Activated CD4-positive, CD25-positive, alpha-beta regulatory T cell treated with anti-CD3 and anti-CD28 coated beads, Interleukin-2, amount 50 U/mL, for 72 hours (primary cell): ENCODE data around the gene MET.

ENCODE experiments used
- DNase-seq: peaks from one replicate; pipeline ENCODE4 v3.0.0; 2021

Gene MET

DNA sequence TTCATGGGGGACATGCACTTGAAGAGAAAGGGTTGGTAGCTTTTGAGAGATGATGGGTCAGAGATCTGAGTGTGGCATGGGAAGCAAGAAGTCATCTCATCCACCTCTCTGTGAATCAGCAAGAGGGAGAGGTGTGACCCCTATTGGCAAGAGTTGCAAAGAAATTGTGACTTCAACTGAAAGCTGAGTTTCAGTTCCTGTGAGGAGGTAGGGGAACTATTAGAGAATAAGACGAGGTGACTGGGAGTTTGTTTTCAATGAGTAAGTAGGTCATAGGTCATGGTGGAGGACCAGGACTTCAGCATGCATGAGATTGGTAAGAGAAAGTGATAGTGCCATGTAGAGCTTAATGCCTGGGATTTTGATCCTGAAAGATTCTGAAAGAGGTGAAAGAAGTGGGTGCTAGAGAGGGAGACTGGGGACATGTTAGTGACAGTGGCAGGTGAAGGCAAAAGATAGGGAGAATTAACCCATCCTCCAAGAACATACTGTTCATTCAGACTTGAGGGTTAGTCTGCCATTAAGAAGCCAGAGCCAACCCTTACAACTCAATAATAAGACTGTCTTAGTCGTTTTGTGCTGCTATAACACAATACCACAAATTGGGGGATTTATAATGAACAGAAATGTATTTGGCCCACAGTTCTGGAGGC lies 114.9 kb downstream of the MET start:
- no peak for DNase-seq

DNA sequence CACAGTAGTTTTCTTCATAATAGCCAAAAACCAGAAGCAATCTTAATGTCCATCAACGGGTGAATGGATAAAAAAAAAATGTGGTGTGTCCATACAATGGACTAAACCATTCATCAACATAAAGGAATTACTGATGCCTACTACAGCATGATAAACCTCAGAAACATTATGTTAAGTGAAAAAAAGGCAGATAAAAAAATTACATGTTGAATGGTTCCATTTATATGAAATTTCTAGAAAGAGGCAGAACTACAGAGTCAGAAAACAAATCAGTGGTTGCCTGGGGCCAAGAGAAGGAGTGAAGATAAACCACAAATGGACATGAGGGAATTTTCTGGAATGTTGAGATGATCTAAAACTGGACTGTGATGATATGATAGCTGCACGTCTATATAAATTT lies 115.9 kb downstream of the MET start:
- no peak for DNase-seq

DNA sequence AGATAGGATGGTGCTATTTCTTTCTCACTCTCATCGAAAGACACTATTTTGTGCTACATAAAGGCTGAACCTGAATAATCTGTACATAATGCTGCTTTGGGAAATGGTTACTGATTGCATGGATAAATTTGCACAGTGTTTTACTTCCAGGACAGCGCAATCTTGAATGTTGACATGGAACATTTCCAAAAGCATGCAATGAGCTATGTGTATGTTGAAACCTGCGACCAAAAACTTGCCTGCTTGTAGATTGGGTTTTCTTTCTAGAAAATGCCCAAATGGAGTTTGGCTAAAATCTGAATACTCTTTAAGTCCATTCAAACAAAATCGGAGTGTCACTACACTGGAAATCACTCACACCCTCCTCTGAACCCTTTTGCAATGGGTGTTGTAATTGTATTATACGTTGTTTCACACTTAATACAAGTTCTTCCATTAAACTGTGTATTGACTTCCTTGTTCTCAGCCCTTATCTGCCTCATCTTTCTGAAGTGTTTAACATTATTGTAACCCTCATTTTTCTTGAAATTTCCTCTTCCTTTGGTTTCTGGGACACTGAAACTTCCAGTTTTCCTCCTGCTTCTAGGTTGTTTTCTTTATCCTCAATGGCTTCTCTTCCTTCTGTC lies 116.7 kb downstream of the MET start:
- DNase-seq: no peak

DNA sequence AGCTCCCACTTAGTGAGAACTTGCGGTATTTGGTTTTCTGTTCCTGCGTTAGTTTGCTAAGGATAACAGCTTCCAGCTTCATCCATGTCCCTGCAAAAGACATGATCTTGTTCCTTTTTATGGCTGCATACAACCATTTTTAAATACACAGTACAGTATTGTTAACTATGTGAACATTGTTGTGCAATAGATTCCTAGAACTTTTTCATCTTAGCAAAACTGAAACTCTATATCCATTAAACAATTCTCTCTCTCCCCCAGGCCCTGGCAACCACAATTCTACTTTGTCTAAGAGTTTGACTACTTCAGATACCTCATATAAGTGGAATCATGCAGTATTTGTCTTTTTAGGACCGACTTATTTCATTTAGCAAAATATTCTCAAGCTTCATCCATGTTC lies 118.0 kb downstream of the MET start:
- no peak for DNase-seq

DNA sequence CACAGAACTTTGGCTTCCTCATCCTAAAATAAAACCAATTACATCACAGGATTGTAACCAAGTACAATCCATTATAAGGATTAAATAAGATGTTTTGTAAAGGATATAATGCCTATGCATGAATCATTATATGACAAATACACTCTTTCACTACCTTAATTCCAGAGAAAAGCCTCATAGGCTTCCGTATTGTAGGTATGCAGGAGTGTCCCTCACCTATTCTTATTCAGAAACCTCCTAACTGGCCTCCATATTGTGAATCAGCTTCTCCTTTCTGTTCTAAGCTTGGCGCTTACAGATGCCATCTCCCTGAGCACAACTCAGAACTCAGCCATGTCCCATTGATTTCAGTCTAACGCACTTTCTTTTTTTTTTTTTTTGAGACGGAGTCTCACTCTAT lies 120.8 kb downstream of the MET start:
- DNase-seq: no peak

DNA sequence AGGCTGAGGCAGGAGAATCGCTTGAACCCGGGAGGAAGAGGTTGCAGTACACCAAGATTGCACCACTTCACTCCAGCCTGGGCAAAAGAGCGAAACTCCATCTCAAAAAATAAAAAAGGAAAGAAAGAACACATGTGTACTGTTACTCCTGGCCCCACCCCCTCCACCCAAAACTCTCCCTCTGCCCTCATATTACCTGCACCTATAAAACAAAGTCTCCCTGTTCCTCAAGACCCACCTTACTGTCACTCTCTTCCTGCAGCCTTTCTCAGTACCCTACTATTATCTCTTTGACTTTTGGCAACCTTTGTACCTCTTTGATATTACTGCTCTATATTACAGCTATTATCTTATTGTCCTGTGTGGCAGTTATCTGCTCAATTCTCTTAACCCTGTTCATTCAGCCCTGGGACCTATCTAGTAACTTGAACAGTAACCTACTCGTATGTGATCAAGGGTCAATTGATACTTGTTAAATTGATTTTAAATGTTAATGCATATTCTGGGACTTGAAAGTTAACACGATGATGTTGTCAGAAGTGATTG lies 121.9 kb downstream of the MET start:
- DNase-seq: no peak

DNA sequence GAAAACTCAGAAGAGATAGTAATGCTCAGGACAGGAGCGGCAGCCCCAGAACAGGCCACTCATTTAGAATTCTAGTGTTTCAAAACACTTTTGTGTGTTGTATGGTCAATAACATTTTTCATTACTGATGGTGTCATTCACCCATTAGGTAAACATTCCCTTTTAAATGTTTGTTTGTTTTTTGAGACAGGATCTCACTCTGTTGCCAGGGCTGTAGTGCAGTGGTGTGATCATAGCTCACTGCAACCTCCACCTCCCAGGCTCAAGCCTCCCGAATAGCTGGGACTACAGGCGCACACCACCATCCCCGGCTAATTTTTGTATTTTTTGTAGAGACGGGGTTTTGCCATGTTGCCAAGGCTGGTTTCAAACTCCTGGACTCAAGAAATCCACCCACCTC lies 124.5 kb downstream of the MET start:
- no peak for DNase-seq

DNA sequence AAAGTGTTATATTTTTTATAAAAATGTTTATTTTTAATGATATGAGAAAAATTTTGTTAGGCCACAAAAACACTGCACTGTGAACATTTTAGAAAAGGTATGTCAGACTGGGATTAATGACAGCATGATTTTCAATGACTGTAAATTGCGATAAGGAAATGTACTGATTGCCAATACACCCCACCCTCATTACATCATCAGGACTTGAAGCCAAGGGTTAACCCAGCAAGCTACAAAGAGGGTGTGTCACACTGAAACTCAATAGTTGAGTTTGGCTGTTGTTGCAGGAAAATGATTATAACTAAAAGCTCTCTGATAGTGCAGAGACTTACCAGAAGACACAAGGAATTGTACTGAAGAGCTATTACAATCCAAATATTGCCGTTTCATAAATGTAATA lies 125.6 kb downstream of the MET start:
- DNase-seq: no peak

DNA sequence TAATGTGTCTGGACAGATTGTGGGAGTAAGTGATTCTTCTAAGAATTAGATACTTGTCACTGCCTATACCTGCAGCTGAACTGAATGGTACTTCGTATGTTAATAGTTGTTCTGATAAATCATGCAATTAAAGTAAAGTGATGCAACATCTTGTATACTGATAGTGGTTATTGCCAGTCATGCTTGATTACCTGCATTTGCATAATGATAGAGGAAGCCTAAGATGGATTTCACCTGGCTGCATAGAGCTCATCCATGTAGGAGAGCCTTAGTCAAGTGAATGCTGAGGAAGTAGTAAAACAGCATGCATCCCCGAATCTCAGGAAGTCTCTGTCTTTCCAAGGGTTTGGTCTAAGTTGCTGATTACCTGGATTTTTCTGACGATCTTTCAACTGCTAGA lies 126.2 kb downstream of the MET start:
- DNase-seq: no peak

DNA sequence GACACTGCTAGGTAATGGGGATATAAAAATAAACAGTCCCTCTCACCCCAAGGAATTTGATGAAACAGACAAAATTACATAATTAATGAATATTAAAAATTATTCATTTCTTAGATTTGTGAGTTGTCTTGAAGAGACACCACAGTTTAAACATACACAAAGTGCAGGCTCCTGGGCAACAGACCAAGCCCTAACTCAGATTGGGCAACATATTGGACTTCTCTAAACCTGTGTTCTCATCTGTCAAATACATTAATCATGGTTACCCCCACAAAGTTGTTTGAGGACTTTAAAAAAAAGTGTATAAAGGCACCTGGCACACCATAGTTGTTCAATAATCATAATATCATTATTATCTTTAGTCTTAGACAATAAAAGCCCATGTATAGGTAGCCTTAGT lies 127.9 kb downstream of the MET start:
- no peak for DNase-seq

DNA sequence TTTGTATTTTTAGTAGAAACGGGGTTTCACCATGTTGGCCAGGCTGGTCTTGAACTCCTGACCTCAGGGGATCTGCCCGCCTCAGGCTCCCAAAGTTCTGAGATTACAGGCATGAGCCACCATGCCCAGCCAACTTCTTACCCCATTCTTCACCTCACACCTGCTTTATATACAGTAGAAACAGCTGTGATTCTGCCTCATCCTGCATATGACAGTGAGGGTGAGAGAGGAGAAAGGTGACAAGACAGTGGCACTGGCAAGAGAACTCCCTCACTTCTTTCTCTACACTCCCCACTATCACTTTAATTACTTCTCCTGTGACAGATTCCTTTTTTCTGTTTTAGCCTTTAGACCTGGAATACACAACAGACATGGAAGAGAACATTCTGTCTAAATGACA lies 128.6 kb downstream of the MET start:
- DNase-seq: no peak

DNA sequence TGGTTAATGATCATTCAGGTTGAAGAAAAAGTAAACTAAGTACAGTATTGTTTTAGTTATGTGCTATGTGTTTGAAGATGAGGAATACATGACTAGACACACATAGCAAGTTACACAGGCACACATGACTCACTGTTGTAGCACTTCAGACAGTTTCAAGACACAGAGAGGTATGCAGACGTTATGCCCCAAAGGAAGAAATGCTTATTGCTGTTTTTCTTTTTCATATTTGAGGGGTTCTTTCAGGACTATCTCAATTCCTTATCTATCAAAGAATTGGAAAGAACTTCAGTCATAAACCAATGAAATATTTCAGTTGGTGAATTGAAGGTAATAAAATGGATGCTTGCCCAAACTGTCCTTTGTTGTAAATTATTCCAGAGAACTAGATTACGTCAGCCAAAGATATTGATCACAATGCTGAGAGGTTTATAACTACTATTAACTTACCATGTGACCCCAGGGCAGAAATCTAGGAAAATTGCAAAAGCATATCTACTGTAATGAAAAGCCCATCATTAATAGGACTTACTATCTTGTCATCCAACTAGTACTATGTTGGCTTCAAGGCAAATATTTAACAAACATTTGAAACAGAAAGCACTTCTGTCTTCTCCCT lies 129.2 kb downstream of the MET start:
- DNase-seq: no peak

DNA sequence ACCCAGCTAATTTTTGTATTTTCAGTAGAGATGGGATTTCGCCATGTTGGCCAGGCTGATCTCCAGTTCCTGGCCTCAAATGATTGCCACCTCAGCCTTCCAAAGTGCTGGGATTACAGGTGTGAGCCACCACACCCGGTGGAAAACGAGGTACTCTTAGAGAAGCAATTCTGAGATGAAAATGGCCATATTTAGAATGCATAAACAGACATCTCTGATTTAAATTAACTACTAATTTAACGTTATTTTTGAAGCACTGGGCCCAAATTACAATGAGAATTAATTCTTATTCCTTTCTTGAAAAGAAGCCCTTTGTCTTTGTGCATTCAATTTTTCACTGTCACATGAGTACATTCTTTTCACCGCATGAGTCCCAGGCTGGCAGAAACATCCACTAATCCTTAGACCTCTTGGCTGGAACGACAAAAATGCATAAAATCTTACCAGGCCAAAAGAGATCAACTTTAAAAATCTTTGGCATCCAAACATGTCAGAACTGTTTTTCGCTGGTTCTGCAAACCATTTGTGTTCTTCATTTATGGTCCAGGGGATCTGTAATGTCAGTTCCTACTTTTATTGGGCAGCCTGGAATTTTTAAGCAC lies 130.2 kb downstream of the MET start:
- DNase-seq: no peak

DNA sequence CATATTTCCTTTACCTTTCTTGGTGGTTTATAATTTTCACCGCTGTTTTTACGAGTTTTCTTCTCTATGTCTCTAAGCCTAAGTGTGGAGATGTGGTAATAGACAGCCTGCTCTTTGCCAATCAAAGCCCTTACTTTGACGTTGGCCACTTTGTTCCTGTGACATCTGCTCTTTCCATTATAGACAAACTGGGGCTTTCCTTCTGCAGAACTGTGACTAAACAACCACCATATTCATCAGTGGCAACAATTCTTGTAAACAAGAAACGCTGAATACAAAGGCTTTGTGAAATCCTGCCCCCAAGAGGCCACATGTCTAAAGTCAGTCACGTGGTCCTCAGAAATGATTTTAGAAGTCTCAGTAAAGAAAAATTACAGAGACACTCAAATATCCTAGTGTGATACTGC lies 130.8 kb downstream of the MET start:
- no peak for DNase-seq

DNA sequence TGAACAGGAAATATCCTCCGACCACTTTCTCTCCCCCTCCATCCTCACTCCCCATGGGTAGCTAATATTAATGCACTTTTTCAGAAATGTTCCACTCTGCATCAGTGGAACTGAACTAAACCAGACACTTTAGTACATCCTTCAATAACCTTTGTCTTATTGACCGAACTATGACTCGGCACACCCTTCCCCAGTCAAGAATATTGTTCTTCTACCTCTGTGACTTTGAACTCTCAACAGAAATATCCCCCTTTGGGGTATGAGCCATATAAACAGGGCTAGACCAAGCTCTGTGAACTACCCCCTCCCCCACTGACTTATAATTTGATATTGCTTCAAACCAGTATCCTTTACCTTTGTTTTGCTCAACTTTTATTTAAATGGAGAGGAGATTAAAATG lies 132.5 kb downstream of the MET start:
- no peak for DNase-seq

DNA sequence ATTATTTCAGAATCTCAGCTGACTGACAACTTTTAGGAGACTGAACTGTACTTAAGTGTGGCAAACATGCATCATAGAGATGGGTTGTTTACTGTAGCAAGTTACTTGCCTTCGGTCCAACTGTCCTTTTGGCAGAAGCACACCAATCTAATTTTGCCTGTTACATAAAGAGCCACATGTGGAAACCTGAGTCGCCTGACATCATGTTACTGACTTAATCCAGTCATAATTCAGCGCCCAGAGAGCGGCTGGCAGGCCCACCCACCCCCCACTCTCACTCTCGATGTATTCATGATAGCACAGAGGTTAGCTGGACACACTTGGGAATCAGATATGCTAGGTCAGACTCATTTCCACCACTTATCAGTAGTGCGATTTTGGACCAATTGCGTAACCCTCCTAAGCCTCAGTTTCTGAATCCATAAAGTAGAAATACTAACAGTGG lies 133.1 kb downstream of the MET start:
- no peak for DNase-seq

DNA sequence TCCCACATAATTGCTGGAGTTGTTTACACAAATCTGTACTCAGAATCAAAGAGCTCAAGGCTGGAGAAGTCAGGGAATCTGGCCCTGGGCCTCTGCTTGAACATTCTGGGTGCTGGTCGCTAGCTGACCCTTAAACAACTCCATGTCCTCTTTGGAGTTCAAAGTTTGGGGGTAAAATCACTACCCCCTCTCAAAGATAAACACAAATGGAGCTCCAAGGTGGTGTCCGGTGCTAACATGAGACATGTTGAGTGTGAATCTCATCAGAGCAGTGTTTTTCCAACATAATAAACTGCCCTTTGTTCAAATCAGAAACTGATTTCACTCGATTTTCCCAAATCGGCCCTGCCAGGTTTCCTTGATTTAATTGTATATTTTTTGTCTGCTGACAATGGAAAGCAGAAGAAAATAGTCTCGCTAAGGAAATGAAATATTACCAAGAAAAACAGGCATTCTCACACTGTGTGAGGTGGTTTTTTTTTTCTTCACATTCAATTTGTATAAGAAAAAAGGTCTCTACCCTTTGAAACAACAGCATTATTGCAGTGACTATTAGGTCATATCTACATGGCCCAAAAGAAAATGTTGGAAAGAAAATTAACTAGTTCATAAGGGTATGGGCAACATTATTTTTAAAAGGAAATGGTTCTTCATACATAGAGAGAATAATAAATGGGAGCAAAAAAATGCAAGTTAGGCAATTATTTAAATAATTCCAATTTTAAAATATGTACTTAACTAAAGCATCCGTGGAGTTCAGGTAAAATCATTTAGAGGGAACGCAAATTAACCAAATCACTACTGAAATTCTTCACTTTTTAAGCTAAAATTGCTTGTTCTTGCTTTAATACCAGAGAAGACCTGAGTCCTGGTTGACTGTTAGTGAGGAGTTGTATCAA lies 134.3 kb downstream of the MET start:
- no peak for DNase-seq

DNA sequence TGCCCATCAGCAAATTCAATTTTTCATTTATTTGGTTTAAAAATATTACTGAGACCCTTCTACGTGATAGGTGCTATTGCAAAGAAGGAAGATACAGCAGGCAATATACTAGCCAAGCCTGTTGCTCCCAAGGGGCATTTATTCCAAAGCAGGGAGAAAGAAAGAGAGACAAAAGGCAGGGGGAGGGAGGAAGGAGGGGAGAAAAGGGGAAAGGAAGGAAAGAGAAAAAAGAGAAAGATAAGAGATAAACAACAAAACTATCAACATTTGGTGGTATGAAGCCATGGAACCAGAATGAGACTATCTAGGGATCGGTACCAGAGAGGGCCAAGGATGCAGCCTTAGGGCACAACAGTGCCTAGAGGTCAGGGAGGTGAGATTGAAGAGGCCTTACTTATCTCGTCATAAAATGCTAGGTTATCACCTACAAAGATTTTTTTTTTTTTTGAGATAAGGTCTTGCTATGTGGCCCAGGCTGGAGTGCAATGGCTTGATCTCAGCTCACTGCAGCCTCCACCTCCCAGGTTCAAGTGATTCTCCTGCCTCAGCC lies 135.1 kb downstream of the MET start:
- no peak for DNase-seq

DNA sequence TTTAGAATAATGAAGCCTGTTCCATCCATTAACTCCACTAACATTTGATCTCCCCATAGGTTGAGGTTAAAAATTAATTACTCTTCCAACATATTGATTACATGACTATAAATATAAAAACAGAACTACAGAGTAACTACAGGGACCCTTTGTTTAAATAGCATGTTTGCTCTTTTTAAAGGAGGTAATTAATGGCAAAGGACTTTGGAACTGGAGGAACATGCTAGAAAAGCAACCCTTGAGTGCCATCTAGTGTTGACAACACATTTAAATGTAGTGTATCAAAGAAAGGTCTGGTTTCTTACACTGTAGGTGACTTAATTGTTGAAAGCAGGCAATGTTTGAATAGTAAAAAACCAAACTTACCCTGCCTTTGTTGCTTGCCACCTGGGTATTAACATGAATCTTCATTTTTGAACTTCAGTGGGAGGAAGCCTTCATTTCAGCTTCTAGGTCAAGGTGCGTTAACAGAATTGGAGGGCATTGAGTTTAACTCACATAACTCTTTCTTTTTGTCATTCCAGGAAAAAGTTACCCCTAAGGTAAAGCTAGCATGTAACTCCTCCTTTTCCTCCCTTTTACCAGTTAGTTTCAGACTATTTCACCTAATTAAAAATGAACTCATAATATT lies 137.8 kb downstream of the MET start:
- DNase-seq: no peak

DNA sequence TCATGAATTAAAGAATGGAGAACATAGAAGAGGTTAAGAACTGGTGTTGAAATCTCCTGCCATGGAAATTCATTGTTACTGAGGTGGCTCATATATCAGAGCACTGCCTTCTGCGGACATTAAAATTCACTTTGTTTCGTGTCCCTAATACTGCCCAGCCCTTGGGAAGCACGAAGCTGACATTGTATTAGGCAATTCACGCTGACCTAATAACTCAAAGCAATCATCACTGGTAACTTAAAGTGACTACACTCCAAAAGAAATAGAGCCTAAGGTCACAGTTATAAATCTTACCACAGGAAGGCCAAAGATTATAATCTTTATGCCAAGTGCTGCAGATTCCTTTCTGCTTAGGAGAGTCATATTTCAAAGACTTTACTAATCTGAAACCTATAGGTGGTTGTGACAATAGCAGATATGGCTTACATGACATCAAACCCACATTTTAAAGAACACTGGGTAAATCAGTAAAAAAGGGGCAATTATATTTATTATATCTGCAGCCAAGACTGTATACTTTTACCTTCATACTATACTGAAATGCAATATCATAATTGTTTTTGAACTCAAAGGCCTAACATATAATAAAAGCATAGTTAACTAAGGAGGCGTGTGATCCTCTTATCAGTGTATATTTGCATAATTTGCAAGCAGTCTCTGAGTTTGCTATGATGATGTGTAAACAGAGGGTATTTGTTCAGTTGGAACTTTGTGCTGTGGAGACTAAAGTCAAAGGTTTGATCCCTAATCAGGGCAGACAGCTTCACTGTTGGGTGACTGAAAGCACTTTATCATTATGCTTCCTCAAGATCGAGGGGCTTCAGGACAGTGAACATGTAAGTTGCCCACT lies 138.5 kb downstream of the MET start:
- DNase-seq: no peak

DNA sequence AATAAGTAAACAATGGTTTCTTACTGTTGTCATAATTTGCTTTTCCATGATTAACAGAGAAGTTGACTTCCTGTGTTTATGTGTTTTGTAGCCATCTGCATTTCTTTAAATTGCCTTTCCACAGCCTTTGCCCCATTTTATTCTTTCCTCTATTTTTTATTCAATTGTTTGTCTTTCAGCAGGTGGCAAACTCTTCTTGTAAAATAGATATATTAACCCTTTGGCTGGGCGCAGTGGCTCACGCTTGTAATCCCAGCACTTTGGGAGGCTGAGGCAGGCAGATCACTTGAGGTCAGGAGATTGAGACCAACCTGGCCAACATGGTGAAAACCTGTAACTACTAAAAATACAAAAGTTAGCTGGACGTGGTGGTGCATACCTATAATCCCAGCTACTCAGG lies 139.8 kb downstream of the MET start:
- DNase-seq: no peak
